ENCODE data around the gene MYZAP. TPM values are rescaled to one million over a fixed set of nuclear protein-coding genes. Genes with fewer than 3 reads are reported as not detected.

The MYZAP gene
- total and polyA plus RNA-seq, 7 donors = 2.0 to 24.8 (median 3.6) TPM

- Histone ChIP-seq H3K9me3 (peaks cover under 1% of the 10 kb centered on the region), H3K27me3 (ENCODE audit: insufficient read depth in 3 of 3, low read length in 2 of 3) (no peaks in the 10 kb centered on the region), H3K4me1 (no peaks in the 10 kb centered on the region), H3K4me3 (no peak overlapping the region), H3K36me3 (ENCODE audit: insufficient read depth in 1 of 2, low read depth in 1 of 2) (no peaks in the 10 kb centered on the region), H3K27ac (no peak overlapping the region)
- intact Hi-C loops (cut with DNase I) = no loop called here
- DNase-seq = no peak
- ATAC-seq = no peak
- WGBS, 3 donors = 52 to 65% (median 62%) methylated on average over 6 of the region's 6 CpGs
- TF ChIP-seq CTCF (IDR thresholded peaks at IDR 0.05) = no peak
These were observed 13.3 kb upstream of the MYZAP start for GRCh38 chr15:57578288-57578900.

- ATAC-seq (no peak), DNase-seq (no peak)
- Histone ChIP-seq H3K27ac (no peak overlapping the region), H3K4me1 (no peaks in the 10 kb centered on the region), H3K36me3 (ENCODE audit: insufficient read depth in 1 of 2, low read depth in 1 of 2) (no peaks in the 10 kb centered on the region), H3K9me3 (peaks cover 5% of the 10 kb centered on the region), H3K4me3 (no peak overlapping the region), H3K27me3 (ENCODE audit: insufficient read depth in 3 of 3, low read length in 2 of 3) (no peaks in the 10 kb centered on the region)
- intact Hi-C loops (cut with DNase I) = no loop called here
- 87 to 91% (median 87%) methylated on average over 8 of the region's 8 CpGs for WGBS, 3 donors
- TF ChIP-seq CTCF (IDR thresholded peaks at IDR 0.05) = no peak
These were observed 11.3 kb upstream of the MYZAP start for GRCh38 chr15:57580428-57580827.

GRCh38 chr15:57580866-57581265 lies 10.8 kb upstream of the MYZAP start:
- DNase-seq (no peak), ATAC-seq (no peak)
- Histone ChIP-seq H3K27ac (no peak overlapping the region), H3K9me3 (peaks cover 5% of the 10 kb centered on the region), H3K4me3 (no peak overlapping the region), H3K36me3 (ENCODE audit: insufficient read depth in 1 of 2, low read depth in 1 of 2) (no peaks in the 10 kb centered on the region), H3K27me3 (ENCODE audit: insufficient read depth in 3 of 3, low read length in 2 of 3) (no peaks in the 10 kb centered on the region), H3K4me1 (no peaks in the 10 kb centered on the region)
- intact Hi-C loops (cut with DNase I) = no loop called here
- WGBS, 3 donors = 89 to 95% (median 92%) methylated on average over 5 of the region's 5 CpGs
- no peak for TF ChIP-seq CTCF (IDR thresholded peaks at IDR 0.05)

GRCh38 chr15:57582090-57582489 lies 9.6 kb upstream of the MYZAP start:
- no peak overlapping the region for H3K4me3 ChIP-seq
- DNase-seq = no peak
- H3K4me1 ChIP-seq = no peaks in the 10 kb centered on the region
- 88 to 93% (median 90%) methylated on average over 1 of the region's 1 CpG for WGBS, 3 donors
- intact Hi-C loops (cut with DNase I) = no loop called here
- no peak for TF ChIP-seq CTCF (IDR thresholded peaks at IDR 0.05)
- no peaks in the 10 kb centered on the region for H3K27me3 ChIP-seq (ENCODE audit: insufficient read depth in 3 of 3, low read length in 2 of 3)
- peaks cover 5% of the 10 kb centered on the region for H3K9me3 ChIP-seq
- H3K36me3 ChIP-seq (ENCODE audit: insufficient read depth in 1 of 2, low read depth in 1 of 2) = no peaks in the 10 kb centered on the region
- no peak overlapping the region for H3K27ac ChIP-seq
- no peak for ATAC-seq

- H3K9me3 ChIP-seq = peaks cover 5% of the 10 kb centered on the region
- no peak overlapping the region for H3K4me3 ChIP-seq
- 89 to 95% (median 92%) methylated on average over 2 of the region's 2 CpGs for WGBS, 3 donors
- no peaks in the 10 kb centered on the region for H3K4me1 ChIP-seq
- no peaks in the 10 kb centered on the region for H3K36me3 ChIP-seq (ENCODE audit: insufficient read depth in 1 of 2, low read depth in 1 of 2)
- DNase-seq = no peak
- TF ChIP-seq CTCF (IDR thresholded peaks at IDR 0.05) = no peak
- no peak overlapping the region for H3K27ac ChIP-seq
- intact Hi-C loops (cut with DNase I) = no loop called here
- H3K27me3 ChIP-seq (ENCODE audit: insufficient read depth in 3 of 3, low read length in 2 of 3) = no peaks in the 10 kb centered on the region
- no peak for ATAC-seq
These were observed 8.4 kb upstream of the MYZAP start for GRCh38 chr15:57583282-57583681.
